ENCODE results near the gene CNIH1.

GRCh38 chr14:54440476-54440872 is 700 bp downstream of the CNIH1 start:
- TF ChIP-seq CTCF (IDR thresholded peaks at IDR 0.05; ENCODE audit: low read length) (no peak), EZH2 (optimal IDR thresholded peaks at IDR 0.05; ENCODE audit: low read depth, low read length) (no peak)

All from MM.1S (cell line).